Panc1 (cell line): ENCODE results near the gene SLC39A7. TPM values are rescaled to one million over a fixed set of nuclear protein-coding genes. Genes with fewer than 3 reads are reported as not detected.

Experiments used
- ATAC-seq: fragments of 200-7000 bp; cut with Tn5 transposase; 2 replicates; pipeline ENCODE4 v1.9.1; 2020; ENCODE audit warnings: mild to moderate bottlenecking, moderate library complexity
- BruUV-seq: library from RNA; stranded (reverse); fragments of 400-500 nt; replicated peaks from 2 replicates; lab custom pipeline; 2021; lab: Mats Ljungman, UMichigan
- CTCF ChIA-PET: fragments of 300-600 bp; sonication (Branson Sonifier 250); formaldehyde crosslinking; loops from one replicate; lab custom pipeline; 2022; ENCODE audit warnings: antibody characterized with exemption; lab: Charles Lee
- POLR2A ChIA-PET: fragments of 300-600 bp; sonication (Branson Sonifier 250); formaldehyde crosslinking; loops from one replicate; lab custom pipeline; 2022; ENCODE audit warnings: antibody characterized with exemption; lab: Charles Lee
- DNase-seq: peaks from one replicate; pipeline ENCODE4 v3.0.0-alpha.2; 2010; ENCODE audit warnings: low read depth, low spot score
- H3K27ac ChIP-seq: 2 replicates; pipeline ENCODE4 v1.5.1; 2011; ENCODE audit warnings: mild to moderate bottlenecking, low read length, inconsistent platforms
- H3K27me3 ChIP-seq: fragments of 200-500 bp; sonication (Bioruptor generic); 2 replicates; pipeline ENCODE4 v1.6.0; 2014; ENCODE audit warnings: low read length, inconsistent platforms; ENCODE audit not compliant: control insufficient read depth, insufficient read depth
- H3K36me3 ChIP-seq: fragments of 200-500 bp; sonication (Bioruptor generic); 2 replicates; pipeline ENCODE4 v1.5.1; 2014; ENCODE audit warnings: inconsistent platforms, mild to moderate bottlenecking, low read length, moderate library complexity; ENCODE audit not compliant: control insufficient read depth, insufficient read depth
- H3K4me1 ChIP-seq: 2 replicates; pipeline ENCODE4 v1.5.1; 2011; ENCODE audit warnings: inconsistent platforms, mild to moderate bottlenecking, low read length, moderate library complexity; ENCODE audit not compliant: control insufficient read depth, insufficient read depth
- H3K4me3 ChIP-seq, 2 experiments: 2 replicates each; pipeline ENCODE4 v1.5.1; 2011 to 2012; ENCODE audit warnings: low read depth in 2 of 2, low read length in 2 of 2, mild to moderate bottlenecking in 2 of 2, inconsistent platforms in 1 of 2, moderate library complexity in 1 of 2
- H3K9me3 ChIP-seq: fragments of 200-500 bp; sonication (Bioruptor generic); 2 replicates; pipeline ENCODE4 v1.5.1; 2014; ENCODE audit warnings: low read depth, mild to moderate bottlenecking, inconsistent platforms, low read length, moderate library complexity; ENCODE audit not compliant: control insufficient read depth, insufficient read depth
- CTCF ChIP-seq: fragments of 450-650 bp; IDR thresholded peaks from 2 replicates; pipeline ENCODE4 v1.5.1; 2017; ENCODE audit warnings: mild to moderate bottlenecking
- POLR2AphosphoS5 ChIP-seq: IDR thresholded peaks from 2 replicates; pipeline ENCODE4 v1.6.1; 2012; ENCODE audit warnings: mild to moderate bottlenecking, low read depth, low read length, moderate library complexity
- REST ChIP-seq, 2 experiments: IDR thresholded peaks; 2 replicates each; pipeline ENCODE4 v1.6.1; 2011 to 2012; ENCODE audit warnings: low read depth in 2 of 2, control low read depth in 1 of 2, low read length in 1 of 2, mild to moderate bottlenecking in 1 of 2, moderate library complexity in 1 of 2; ENCODE audit not compliant: insufficient read depth in 1 of 2
- SIN3A ChIP-seq: IDR thresholded peaks from 2 replicates; pipeline ENCODE4 v1.6.1; 2012; ENCODE audit warnings: low read depth, mild to moderate bottlenecking, low read length, moderate library complexity, borderline replicate concordance; ENCODE audit not compliant: insufficient read depth
- TCF7L2 ChIP-seq: IDR thresholded peaks from 2 replicates; pipeline ENCODE4 v1.6.1; 2011; ENCODE audit warnings: mild to moderate bottlenecking, low read depth, low read length, inconsistent platforms
- in situ Hi-C: cut with HindIII; loops from 2 replicates; pipeline ENCODE4 v1.10.0; 2016; ENCODE audit warnings: low sequenced_read_pairs, low pct_unique_long_range_greater_than_20kb
- intact Hi-C: fragments of 100-400 bp; cut with micrococcal nuclease; formaldehyde crosslinking; loops from one replicate; pipeline ENCODE4 v1.10.0; 2022; ENCODE audit not compliant: unreplicated experiment
- total RNA-seq: library from RNA; stranded (reverse); gene quantifications from one replicate; pipeline ENCODE4 v1.2.1, GENCODE V29; 2021; ENCODE audit not compliant: unreplicated experiment

The SLC39A7 gene
- total RNA-seq, 1 experiment from 2014 or later, result 135 TPM

GRCh38 chr6:33175436-33176069 lies 25.1 kb upstream of the SLC39A7 start:
- Histone ChIP-seq H3K4me3 (no peak overlapping the region), H3K9me3 (no peaks in the 10 kb centered on the region), H3K27ac (no peak overlapping the region), H3K27me3 (no peaks in the 10 kb centered on the region), H3K4me1 (peaks cover 6% of the 10 kb centered on the region), H3K36me3 (no peaks in the 10 kb centered on the region)
- no peak for TF ChIP-seq SIN3A
- no peak for TF ChIP-seq POLR2AphosphoS5
- no peak for TF ChIP-seq REST (IDR thresholded peaks at IDR 0.05; ENCODE audit: insufficient read depth in 1 of 2, low read depth in 2 of 2, low read length in 1 of 2)
- TF ChIP-seq CTCF, result no peak
- no peak for TF ChIP-seq TCF7L2
- DNase-seq, result no peak
- BruUV-seq, result no TSS peak
- CTCF ChIA-PET, result no interaction called here
- POLR2A ChIA-PET, result no interaction called here
- intact Hi-C loops, result loop anchor here (10.0 kb wide), 2 partner anchors 51 to 161 kb away; no protein-coding TSS in a partner anchor
- ATAC-seq, result no peak
- in situ Hi-C loops, result no loop called here

GRCh38 chr6:33176906-33177305 lies 23.8 kb upstream of the SLC39A7 start:
- Histone ChIP-seq H3K36me3 (no peaks in the 10 kb centered on the region), H3K27ac (no peak overlapping the region), H3K27me3 (no peaks in the 10 kb centered on the region), H3K9me3 (no peaks in the 10 kb centered on the region), H3K4me1 (peaks cover 6% of the 10 kb centered on the region), H3K4me3 (no peak overlapping the region)
- in situ Hi-C loops, result no loop called here
- TF ChIP-seq SIN3A, result no peak
- TF ChIP-seq TCF7L2, result no peak
- no peak for TF ChIP-seq CTCF
- TF ChIP-seq POLR2AphosphoS5, result no peak
- TF ChIP-seq REST (IDR thresholded peaks at IDR 0.05; ENCODE audit: insufficient read depth in 1 of 2, low read depth in 2 of 2, low read length in 1 of 2), result no peak
- intact Hi-C loops, result loop anchor here (10.0 kb wide), 2 partner anchors 52 to 162 kb away; no protein-coding TSS in a partner anchor
- CTCF ChIA-PET, result no interaction called here
- POLR2A ChIA-PET, result no interaction called here
- DNase-seq (no peak), ATAC-seq (no peak)
- BruUV-seq, result no TSS peak
